Liver (tissue), 3 donors: ENCODE data around the gene RNF39.

Experiments
- GABPA ChIP-seq, 2 donors: IDR thresholded peaks in 1 of 2; conservative IDR thresholded peaks in 1 of 2; 2 replicates each; pipeline ENCODE4 v1.6.1; 2016; ENCODE audit warnings: antibody characterized with exemption in 2 of 2, mild to moderate bottlenecking in 1 of 2, moderate library complexity in 1 of 2
- HNF4G ChIP-seq: IDR thresholded peaks from 2 replicates; pipeline ENCODE4 v1.6.1; 2016; ENCODE audit warnings: antibody characterized with exemption
- JUND ChIP-seq, 2 donors: IDR thresholded peaks; 2 replicates each; pipeline ENCODE4 v1.6.1; 2016; ENCODE audit warnings: antibody characterized with exemption in 2 of 2
- MAX ChIP-seq: IDR thresholded peaks from 2 replicates; pipeline ENCODE4 v1.6.1; 2016; ENCODE audit warnings: antibody characterized with exemption
- RAD21 ChIP-seq, 2 donors: IDR thresholded peaks; 2 replicates each; pipeline ENCODE4 v1.6.1; 2016; ENCODE audit warnings: antibody characterized with exemption in 2 of 2, mild to moderate bottlenecking in 2 of 2
- SP1 ChIP-seq: IDR thresholded peaks from 2 replicates; pipeline ENCODE4 v1.6.1; 2018; ENCODE audit warnings: antibody characterized with exemption, mild to moderate bottlenecking
- TAF1 ChIP-seq: conservative IDR thresholded peaks from 2 replicates; pipeline ENCODE4 v1.6.1; 2016; ENCODE audit warnings: antibody characterized with exemption, mild to moderate bottlenecking
- YY1 ChIP-seq: IDR thresholded peaks from 2 replicates; pipeline ENCODE4 v1.6.1; 2016; ENCODE audit warnings: antibody characterized with exemption, mild to moderate bottlenecking
- TF ChIP-seq, protein P1 (sequence below): fragments of 150-350 bp; IDR thresholded peaks from 2 replicates; pipeline ENCODE4 v1.5.1; 2017; ENCODE audit warnings: improper control_type of control experiment, low read depth, low read length; ENCODE audit not compliant: missing input control
- TF ChIP-seq, protein P2 (sequence below): IDR thresholded peaks from 2 replicates; pipeline ENCODE4 v1.6.1; 2016; ENCODE audit warnings: antibody characterized with exemption
- donor health status: healthy.
- donor health status: healthy.

DNA sequence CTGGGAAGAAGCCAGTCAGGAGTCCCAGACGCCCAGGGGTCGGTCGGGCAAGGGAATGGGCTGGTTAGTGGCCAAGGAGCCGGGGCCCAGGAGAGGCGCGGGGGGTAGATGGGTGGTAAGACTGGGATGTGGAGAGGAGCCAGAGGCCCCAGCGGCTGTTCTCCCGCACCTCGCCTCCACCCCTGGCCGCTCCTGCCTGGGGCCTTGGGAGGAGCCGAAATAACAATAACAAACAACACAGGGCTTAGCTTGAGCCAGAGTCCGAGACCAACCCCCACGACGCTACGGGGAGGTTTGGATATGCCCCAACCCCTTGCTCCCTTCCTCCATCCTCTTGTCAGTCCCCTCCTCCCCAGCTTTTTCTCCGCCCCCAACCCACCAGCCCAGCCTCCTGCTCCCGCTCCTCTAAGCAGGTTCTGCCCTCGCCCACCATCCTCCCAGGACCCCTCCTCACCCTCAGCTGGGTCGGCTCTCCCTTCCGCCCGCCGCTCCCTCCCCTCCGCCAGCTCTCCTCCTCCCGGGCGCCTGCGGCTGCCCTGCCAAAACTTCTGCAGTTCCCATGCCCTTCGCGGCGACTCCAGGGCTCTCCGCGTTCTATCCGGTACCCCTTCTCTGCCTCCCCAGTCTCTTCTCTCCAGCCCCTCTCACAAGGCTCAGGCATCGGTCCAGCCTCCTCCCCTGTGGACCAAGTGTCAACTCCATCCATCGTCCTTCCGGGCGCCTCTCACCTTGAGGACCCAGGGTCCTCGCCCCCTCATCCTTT lies 1.1 kb downstream of the RNF39 start:
- TF ChIP-seq, protein P1, sequence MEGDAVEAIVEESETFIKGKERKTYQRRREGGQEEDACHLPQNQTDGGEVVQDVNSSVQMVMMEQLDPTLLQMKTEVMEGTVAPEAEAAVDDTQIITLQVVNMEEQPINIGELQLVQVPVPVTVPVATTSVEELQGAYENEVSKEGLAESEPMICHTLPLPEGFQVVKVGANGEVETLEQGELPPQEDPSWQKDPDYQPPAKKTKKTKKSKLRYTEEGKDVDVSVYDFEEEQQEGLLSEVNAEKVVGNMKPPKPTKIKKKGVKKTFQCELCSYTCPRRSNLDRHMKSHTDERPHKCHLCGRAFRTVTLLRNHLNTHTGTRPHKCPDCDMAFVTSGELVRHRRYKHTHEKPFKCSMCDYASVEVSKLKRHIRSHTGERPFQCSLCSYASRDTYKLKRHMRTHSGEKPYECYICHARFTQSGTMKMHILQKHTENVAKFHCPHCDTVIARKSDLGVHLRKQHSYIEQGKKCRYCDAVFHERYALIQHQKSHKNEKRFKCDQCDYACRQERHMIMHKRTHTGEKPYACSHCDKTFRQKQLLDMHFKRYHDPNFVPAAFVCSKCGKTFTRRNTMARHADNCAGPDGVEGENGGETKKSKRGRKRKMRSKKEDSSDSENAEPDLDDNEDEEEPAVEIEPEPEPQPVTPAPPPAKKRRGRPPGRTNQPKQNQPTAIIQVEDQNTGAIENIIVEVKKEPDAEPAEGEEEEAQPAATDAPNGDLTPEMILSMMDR = no peak
- no peak for TF ChIP-seq MAX
- TF ChIP-seq, protein P2, sequence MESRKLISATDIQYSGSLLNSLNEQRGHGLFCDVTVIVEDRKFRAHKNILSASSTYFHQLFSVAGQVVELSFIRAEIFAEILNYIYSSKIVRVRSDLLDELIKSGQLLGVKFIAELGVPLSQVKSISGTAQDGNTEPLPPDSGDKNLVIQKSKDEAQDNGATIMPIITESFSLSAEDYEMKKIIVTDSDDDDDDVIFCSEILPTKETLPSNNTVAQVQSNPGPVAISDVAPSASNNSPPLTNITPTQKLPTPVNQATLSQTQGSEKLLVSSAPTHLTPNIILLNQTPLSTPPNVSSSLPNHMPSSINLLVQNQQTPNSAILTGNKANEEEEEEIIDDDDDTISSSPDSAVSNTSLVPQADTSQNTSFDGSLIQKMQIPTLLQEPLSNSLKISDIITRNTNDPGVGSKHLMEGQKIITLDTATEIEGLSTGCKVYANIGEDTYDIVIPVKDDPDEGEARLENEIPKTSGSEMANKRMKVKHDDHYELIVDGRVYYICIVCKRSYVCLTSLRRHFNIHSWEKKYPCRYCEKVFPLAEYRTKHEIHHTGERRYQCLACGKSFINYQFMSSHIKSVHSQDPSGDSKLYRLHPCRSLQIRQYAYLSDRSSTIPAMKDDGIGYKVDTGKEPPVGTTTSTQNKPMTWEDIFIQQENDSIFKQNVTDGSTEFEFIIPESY = no peak
- no peak for TF ChIP-seq HNF4G
- no peak for TF ChIP-seq TAF1
- no peak for TF ChIP-seq SP1
- TF ChIP-seq JUND (IDR thresholded peaks at IDR 0.05) = no peak
- TF ChIP-seq YY1 = no peak
- TF ChIP-seq RAD21 (IDR thresholded peaks at IDR 0.05) = no peak
- TF ChIP-seq GABPA (IDR thresholded peaks at IDR 0.05 in 1 of 2, conservative IDR thresholded peaks at IDR 0.05 in 1 of 2) = no peak
